ENCODE data around the gene STX2.
"Not testable (repeated sequence)": the region's sequence is repeated elsewhere in the genome, so short reads cannot be mapped to it uniquely, and the experiment has no call there.

Gene STX2

GRCh38 chr12:130795906-130796305 is 43.1 kb downstream of the STX2 start:
- DNase-seq: peak; percentile 23

GRCh38 chr12:130793554-130793849 is 45.5 kb downstream of the STX2 start:
- no peak for DNase-seq

GRCh38 chr12:130792821-130793553 is 46.1 kb downstream of the STX2 start:
- DNase-seq: no peak

- DNase-seq: no peak
Observed at GRCh38 chr12:130791629-130792028, 47.4 kb downstream of the STX2 start.

- DNase-seq: no peak
Observed at GRCh38 chr12:130788515-130788914, 50.5 kb downstream of the STX2 start.

- DNase-seq: no peak
Observed at GRCh38 chr12:130787445-130788410, 51.3 kb downstream of the STX2 start.

- no peak for DNase-seq
Observed at GRCh38 chr12:130787041-130787440, 52.0 kb downstream of the STX2 start.

- DNase-seq: no peak
Observed at GRCh38 chr12:130783110-130783715, 55.8 kb downstream of the STX2 start.

- not testable (repeated sequence) for DNase-seq
Observed at GRCh38 chr12:130782245-130782644, 56.8 kb downstream of the STX2 start.

- no peak for DNase-seq
Observed at GRCh38 chr12:130780880-130781575, 58.0 kb downstream of the STX2 start.

- no peak for DNase-seq
Observed at GRCh38 chr12:130780325-130780724, 58.7 kb downstream of the STX2 start.

GRCh38 chr12:130778776-130779175 is 60.3 kb downstream of the STX2 start:
- DNase-seq: no peak

- no peak for DNase-seq
Observed at GRCh38 chr12:130776857-130777339, 62.2 kb downstream of the STX2 start.

- no peak for DNase-seq
Observed at GRCh38 chr12:130775953-130776856, 62.8 kb downstream of the STX2 start.

- DNase-seq: no peak
Observed at GRCh38 chr12:130770413-130771028, 68.5 kb downstream of the STX2 start.

- no peak for DNase-seq
Observed at GRCh38 chr12:130768120-130768519, 70.9 kb downstream of the STX2 start.

- DNase-seq: no peak
Observed at GRCh38 chr12:130766470-130766869, 72.6 kb downstream of the STX2 start.

- DNase-seq: no peak
Observed at GRCh38 chr12:130765186-130765659, 73.8 kb downstream of the STX2 start.

- DNase-seq: no peak
Observed at GRCh38 chr12:130764475-130765185, 74.4 kb downstream of the STX2 start.

GRCh38 chr12:130764073-130764472 is 75.0 kb downstream of the STX2 start:
- DNase-seq: no peak

- no peak for DNase-seq
Observed at GRCh38 chr12:130762319-130762675, 76.8 kb downstream of the STX2 start.

Measured in NCI-H2081 treated with DMSO at 0.1 percent for 48 hours (cell line).